K562 (cell line): ENCODE results near the gene BNIP2. TPM values are rescaled to one million over a fixed set of nuclear protein-coding genes. Genes with fewer than 3 reads are reported as not detected.

Experiments
- ATAC-seq: fragments of 200-7000 bp; cut with Tn5 transposase; 3 replicates; pipeline ENCODE4 v1.9.1; 2020; ENCODE audit warnings: moderate library complexity
- BruUV-seq: library from RNA; stranded (reverse); fragments of 400-500 nt; replicated peaks from 2 replicates; lab custom pipeline; 2021; lab: Mats Ljungman, UMichigan
- CTCF ChIA-PET: fragments of 300-600 bp; formaldehyde crosslinking; extraction: SDS; loops from one replicate; lab custom pipeline; 2021; ENCODE audit warnings: low intra/inter-chr PET ratio; lab: Yijun Ruan, JAX
- POLR2A ChIA-PET: fragments of 300-600, 350-650 bp; sonication (Branson Sonifier 250); formaldehyde crosslinking; extraction: SDS; loops from one replicate; lab custom pipeline; 2021; ENCODE audit warnings: antibody characterized with exemption, inconsistent platforms; lab: Yijun Ruan, JAX
- DNase-seq, 4 experiments: peaks; one replicate each; pipeline versions ENCODE4 v3.0.0 to v3.0.0-alpha.2; 2011 to 2018; ENCODE audit warnings: low spot score in 3 of 4, mixed read lengths in 3 of 4; ENCODE audit errors: extremely low read depth in 1 of 4
- FAIRE-seq: peaks from 2 replicates; lab custom pipeline; 2011; peaks lifted over from hg19 to GRCh38; lab: Jason Lieb, UNC
- H2AFZ ChIP-seq: 2 replicates; pipeline ENCODE4 v1.6.0; 2011; ENCODE audit warnings: low read depth, low read length, control low read depth, inconsistent platforms
- H3K27ac ChIP-seq: fragments of 200-600 bp; 3 replicates; pipeline ENCODE4 v1.8.0; 2011; ENCODE audit warnings: low read depth, mild to moderate bottlenecking, control low read depth, inconsistent platforms, low read length, moderate library complexity, mixed read lengths; ENCODE audit errors: extremely low read depth
- H3K27me3 ChIP-seq, 2 experiments: fragments of 300-600 bp in 1 of 2; 2 replicates in 1 of 2; 3 replicates in 1 of 2; pipeline versions ENCODE4 v1.6.0 to v1.8.0; 2011; ENCODE audit warnings: inconsistent platforms in 2 of 2, low read length in 2 of 2, mild to moderate bottlenecking in 1 of 2, mixed read lengths in 1 of 2, moderate library complexity in 1 of 2; ENCODE audit not compliant: control insufficient read depth in 2 of 2, insufficient read depth in 2 of 2
- H3K36me3 ChIP-seq: fragments of 300-600 bp; 3 replicates; pipeline ENCODE4 v1.8.0; 2011; ENCODE audit warnings: mild to moderate bottlenecking, low read length, inconsistent platforms; ENCODE audit not compliant: control insufficient read depth, insufficient read depth
- H3K4me1 ChIP-seq, 2 experiments: fragments of 200-600 bp in 1 of 2; replicated peaks in 1 of 2; 2 replicates in 1 of 2; 3 replicates in 1 of 2; pipeline versions ENCODE4 v1.5.1 to v1.8.0; 2011; ENCODE audit warnings: inconsistent platforms in 2 of 2, low read length in 2 of 2, mild to moderate bottlenecking in 1 of 2, mixed read lengths in 1 of 2, moderate library complexity in 1 of 2; ENCODE audit not compliant: control insufficient read depth in 2 of 2, insufficient read depth in 2 of 2
- H3K4me2 ChIP-seq: 2 replicates; pipeline ENCODE4 v1.6.1; 2011; ENCODE audit warnings: low read length, control low read depth, inconsistent platforms, mixed read lengths; ENCODE audit not compliant: insufficient read depth
- H3K4me3 ChIP-seq: fragments of 200-600 bp; sonication (generic), shearing (Covaris generic); 2 replicates; pipeline ENCODE4 v1.5.1; 2016; ENCODE audit warnings: control low read depth, inconsistent platforms
- H3K79me2 ChIP-seq: fragments of 200-600 bp; 3 replicates; pipeline ENCODE4 v1.8.0; 2011; ENCODE audit warnings: low read length, inconsistent platforms; ENCODE audit not compliant: control insufficient read depth, insufficient read depth
- H3K9ac ChIP-seq, 2 experiments: 2 replicates each; pipeline versions ENCODE4 v1.6.0 to v1.6.1; 2011; ENCODE audit warnings: low read depth in 2 of 2, low read length in 2 of 2, control low read depth in 1 of 2, inconsistent platforms in 1 of 2, mild to moderate bottlenecking in 1 of 2, mixed read lengths in 1 of 2; ENCODE audit not compliant: insufficient read depth in 1 of 2
- H3K9me1 ChIP-seq: one replicate; pipeline ENCODE4 v1.6.0; 2011; ENCODE audit warnings: inconsistent platforms, mild to moderate bottlenecking, low read length, moderate library complexity; ENCODE audit not compliant: control insufficient read depth, insufficient read depth
- H3K9me3 ChIP-seq: replicated peaks from 2 replicates; pipeline ENCODE4 v1.5.1; 2011; ENCODE audit warnings: low read depth, low read length, inconsistent platforms; ENCODE audit not compliant: control insufficient read depth, insufficient read depth
- H4K20me1 ChIP-seq: replicated peaks from 2 replicates; pipeline ENCODE4 v1.6.1; 2011; ENCODE audit warnings: low read length, inconsistent platforms, mixed read lengths; ENCODE audit not compliant: control insufficient read depth, insufficient read depth
- CXXC5 ChIP-seq: fragments of 250-450 bp; sonication (Bioruptor Pico); IDR thresholded peaks from 2 replicates; pipeline ENCODE4 v1.8.0; 2022; ENCODE audit warnings: inconsistent platforms, mild to moderate bottlenecking, moderate library complexity
- ETS2 ChIP-seq: IDR thresholded peaks from 2 replicates; pipeline ENCODE4 v1.6.1; 2016; ENCODE audit warnings: borderline replicate concordance, missing genetic modification characterization, mild to moderate bottlenecking, moderate library complexity, missing compliant biosample characterization; ENCODE audit not compliant: poor library complexity, severe bottlenecking
- NEUROD1 ChIP-seq: fragments of 150-350 bp; IDR thresholded peaks from 2 replicates; pipeline ENCODE4 v1.6.1; 2014; ENCODE audit warnings: borderline replicate concordance, low read length, low read depth; ENCODE audit not compliant: partially characterized antibody
- TSC22D4 ChIP-seq: fragments of 450-650 bp; IDR thresholded peaks from 2 replicates; pipeline ENCODE4 v1.6.1; 2016; ENCODE audit warnings: missing genetic modification characterization, missing biosample characterization, control low read depth
- ZZZ3 ChIP-seq: fragments of 450-650 bp; IDR thresholded peaks from 2 replicates; pipeline ENCODE4 v1.6.1; 2016; ENCODE audit warnings: antibody characterized with exemption, mild to moderate bottlenecking, moderate library complexity
- WGBS: fragments of 100-300 bp; shearing (Covaris generic); methylation state at CpG from one replicate; pipeline ENCODE4 v1.1.6; 2016; ENCODE audit warnings: low coverage, mixed read lengths; ENCODE audit not compliant: insufficient coverage; ENCODE audit errors: missing lambda C conversion rate; 5-methylcytosine and 5-hydroxymethylcytosine counted together
- in situ Hi-C: fragments of 300-500 bp; cut with MboI; formaldehyde crosslinking; loops from 4 replicates; pipeline ENCODE4 v1.15.0; 2018; ENCODE audit warnings: inconsistent platforms, mixed read lengths
- intact Hi-C: fragments of 100-400 bp; cut with micrococcal nuclease; formaldehyde crosslinking; loops from 2 replicates; pipeline ENCODE4 v1.14.2; 2022
- polyA plus RNA-seq, 8 experiments: library from polyadenylated mRNA; depleted of rRNA in 4 of 8; stranded (reverse) in 5 of 8; unstranded in 3 of 8; fragments of >200 nt; fragmentation: Nextera tagmentation in 2 of 8; fragmentation: Illumina TruSeq in 1 of 8; extraction: Ambion mirVana in 2 of 8; extraction: Trizol in 1 of 8; gene quantifications; 2 replicates each; pipeline versions ENCODE4 v1.2.1 to v1.2.3, GENCODE V29; 2011 to 2014; ENCODE audit warnings: inconsistent platforms in 1 of 8, missing spikeins in 1 of 8
- total RNA-seq, 7 experiments: library from RNA; depleted of rRNA in 6 of 7; stranded (reverse); fragments of >200 nt in 6 of 7; fragmentation: Illumina TruSeq in 2 of 7; extraction: Trizol in 2 of 7; gene quantifications; 2 replicates each; pipeline versions ENCODE4 v1.2.1 to v1.2.3, GENCODE V29; 2011 to 2021; ENCODE audit warnings: low replicate concordance in 1 of 7
- TF ChIP-seq, protein P1 (sequence below): fragments of 200-800 bp; sonication (Bioruptor generic); IDR thresholded peaks from 2 replicates; pipeline ENCODE4 v1.6.1; 2016; ENCODE audit warnings: missing genetic modification characterization, missing compliant biosample characterization
- TF ChIP-seq, protein P2 (sequence below): sonication (generic); formaldehyde crosslinking; IDR thresholded peaks from 2 replicates; pipeline ENCODE4 v1.8.1; 2023; ENCODE audit warnings: missing genetic modification reagents, mild to moderate bottlenecking, borderline replicate concordance
- TF ChIP-seq, protein P3 (sequence below): fragments of 450-650 bp; IDR thresholded peaks from 2 replicates; pipeline ENCODE4 v1.6.1; 2016; ENCODE audit warnings: missing biosample characterization, missing genetic modification characterization

The BNIP2 gene
- total and polyA plus RNA-seq, 9 of the 15 experiments (the other 6 are each of a cell fraction or from before 2014, with no cell fraction given), result 19.6 to 88.0 (median 52.5) TPM

DNA sequence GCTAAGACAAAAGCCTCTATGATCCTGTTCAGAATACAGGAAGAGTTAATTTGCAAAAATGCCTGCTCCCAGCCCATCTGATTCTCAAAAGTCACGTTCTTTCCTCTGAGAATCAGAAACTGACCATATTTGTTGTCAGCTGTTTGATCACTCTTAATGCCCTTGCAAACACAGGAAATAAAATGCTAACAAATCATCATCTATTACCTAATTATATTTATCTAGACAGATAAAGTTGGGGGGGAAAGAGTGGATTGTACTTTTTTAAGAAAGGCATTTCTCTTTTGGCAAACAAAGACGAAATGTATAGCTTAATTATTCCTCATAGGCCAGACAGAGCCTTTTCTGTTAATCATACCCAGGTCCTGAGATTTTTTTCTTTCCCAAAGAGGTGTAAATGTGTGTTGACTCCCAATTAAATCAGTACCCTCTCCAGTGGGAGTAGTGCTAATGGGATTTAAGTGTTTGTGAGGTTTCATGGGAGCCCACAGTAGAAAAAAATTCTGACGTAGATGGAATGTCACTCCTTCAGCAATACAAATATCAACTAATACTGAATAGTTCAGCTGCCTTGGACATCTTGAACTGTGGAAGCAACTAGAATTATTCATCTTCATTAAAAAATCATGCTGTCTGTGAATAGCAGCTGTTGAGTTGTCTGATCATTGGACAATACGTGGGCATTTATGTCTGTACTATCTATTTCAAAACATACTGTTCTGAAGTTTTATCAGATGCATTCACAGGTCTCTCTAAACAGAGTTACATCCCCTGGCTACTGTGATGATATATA is 22.5 kb upstream of the BNIP2 start:
- Histone ChIP-seq H3K27ac (no peak overlapping the region), H3K4me1 (no peaks in the 10 kb centered on the region), H2AFZ (no peak overlapping the region), H3K4me3 (no peak overlapping the region), H3K27me3 (peaks cover 9 to 11% of the 10 kb centered on the region in 2 experiments; a peak in 4 of 5 replicates), H3K9me3 (no peaks in the 10 kb centered on the region), H3K9ac (no peak overlapping the region), H3K36me3 (no peaks in the 10 kb centered on the region), H3K4me2 (no peak overlapping the region), H3K79me2 (no peaks in the 10 kb centered on the region), H4K20me1 (no peaks in the 10 kb centered on the region; the same call in 1 of the 2 replicates), H3K9me1 (no peaks in the 10 kb centered on the region)
- in situ Hi-C loops, result loop anchor here (10.0 kb wide), 2 partner anchors 473 to 603 kb away; no protein-coding TSS in a partner anchor
- FAIRE-seq, result no peak
- no peak for ATAC-seq
- POLR2A ChIA-PET, result interaction anchor here (0.6 to 1.5 kb wide), 4 partner anchors 14 to 785 kb away, joined by 3 to 4 read pairs (median 3); partner anchors contain the start of gene BNIP2
- CTCF ChIA-PET, result interaction anchor here (0.5 kb wide), 1 partner anchor 630 kb away, joined by 3 read pairs; no protein-coding TSS in a partner anchor
- no TSS peak for BruUV-seq
- no peak for DNase-seq
- WGBS, result 0% methylated on average over 4 of the region's 4 CpGs
- intact Hi-C loops, result no loop called here
- TF ChIP-seq, protein P1, sequence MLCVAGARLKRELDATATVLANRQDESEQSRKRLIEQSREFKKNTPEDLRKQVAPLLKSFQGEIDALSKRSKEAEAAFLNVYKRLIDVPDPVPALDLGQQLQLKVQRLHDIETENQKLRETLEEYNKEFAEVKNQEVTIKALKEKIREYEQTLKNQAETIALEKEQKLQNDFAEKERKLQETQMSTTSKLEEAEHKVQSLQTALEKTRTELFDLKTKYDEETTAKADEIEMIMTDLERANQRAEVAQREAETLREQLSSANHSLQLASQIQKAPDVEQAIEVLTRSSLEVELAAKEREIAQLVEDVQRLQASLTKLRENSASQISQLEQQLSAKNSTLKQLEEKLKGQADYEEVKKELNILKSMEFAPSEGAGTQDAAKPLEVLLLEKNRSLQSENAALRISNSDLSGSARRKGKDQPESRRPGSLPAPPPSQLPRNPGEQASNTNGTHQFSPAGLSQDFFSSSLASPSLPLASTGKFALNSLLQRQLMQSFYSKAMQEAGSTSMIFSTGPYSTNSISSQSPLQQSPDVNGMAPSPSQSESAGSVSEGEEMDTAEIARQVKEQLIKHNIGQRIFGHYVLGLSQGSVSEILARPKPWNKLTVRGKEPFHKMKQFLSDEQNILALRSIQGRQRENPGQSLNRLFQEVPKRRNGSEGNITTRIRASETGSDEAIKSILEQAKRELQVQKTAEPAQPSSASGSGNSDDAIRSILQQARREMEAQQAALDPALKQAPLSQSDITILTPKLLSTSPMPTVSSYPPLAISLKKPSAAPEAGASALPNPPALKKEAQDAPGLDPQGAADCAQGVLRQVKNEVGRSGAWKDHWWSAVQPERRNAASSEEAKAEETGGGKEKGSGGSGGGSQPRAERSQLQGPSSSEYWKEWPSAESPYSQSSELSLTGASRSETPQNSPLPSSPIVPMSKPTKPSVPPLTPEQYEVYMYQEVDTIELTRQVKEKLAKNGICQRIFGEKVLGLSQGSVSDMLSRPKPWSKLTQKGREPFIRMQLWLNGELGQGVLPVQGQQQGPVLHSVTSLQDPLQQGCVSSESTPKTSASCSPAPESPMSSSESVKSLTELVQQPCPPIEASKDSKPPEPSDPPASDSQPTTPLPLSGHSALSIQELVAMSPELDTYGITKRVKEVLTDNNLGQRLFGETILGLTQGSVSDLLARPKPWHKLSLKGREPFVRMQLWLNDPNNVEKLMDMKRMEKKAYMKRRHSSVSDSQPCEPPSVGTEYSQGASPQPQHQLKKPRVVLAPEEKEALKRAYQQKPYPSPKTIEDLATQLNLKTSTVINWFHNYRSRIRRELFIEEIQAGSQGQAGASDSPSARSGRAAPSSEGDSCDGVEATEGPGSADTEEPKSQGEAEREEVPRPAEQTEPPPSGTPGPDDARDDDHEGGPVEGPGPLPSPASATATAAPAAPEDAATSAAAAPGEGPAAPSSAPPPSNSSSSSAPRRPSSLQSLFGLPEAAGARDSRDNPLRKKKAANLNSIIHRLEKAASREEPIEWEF (CRISPR knock-in tag), result no peak
- TF ChIP-seq ZZZ3 (no peak), TSC22D4 (tag) (no peak), ETS2 (tag) (no peak), NEUROD1 (no peak), CXXC5 (CRISPR knock-in tag) (no peak)
- TF ChIP-seq, protein P2, sequence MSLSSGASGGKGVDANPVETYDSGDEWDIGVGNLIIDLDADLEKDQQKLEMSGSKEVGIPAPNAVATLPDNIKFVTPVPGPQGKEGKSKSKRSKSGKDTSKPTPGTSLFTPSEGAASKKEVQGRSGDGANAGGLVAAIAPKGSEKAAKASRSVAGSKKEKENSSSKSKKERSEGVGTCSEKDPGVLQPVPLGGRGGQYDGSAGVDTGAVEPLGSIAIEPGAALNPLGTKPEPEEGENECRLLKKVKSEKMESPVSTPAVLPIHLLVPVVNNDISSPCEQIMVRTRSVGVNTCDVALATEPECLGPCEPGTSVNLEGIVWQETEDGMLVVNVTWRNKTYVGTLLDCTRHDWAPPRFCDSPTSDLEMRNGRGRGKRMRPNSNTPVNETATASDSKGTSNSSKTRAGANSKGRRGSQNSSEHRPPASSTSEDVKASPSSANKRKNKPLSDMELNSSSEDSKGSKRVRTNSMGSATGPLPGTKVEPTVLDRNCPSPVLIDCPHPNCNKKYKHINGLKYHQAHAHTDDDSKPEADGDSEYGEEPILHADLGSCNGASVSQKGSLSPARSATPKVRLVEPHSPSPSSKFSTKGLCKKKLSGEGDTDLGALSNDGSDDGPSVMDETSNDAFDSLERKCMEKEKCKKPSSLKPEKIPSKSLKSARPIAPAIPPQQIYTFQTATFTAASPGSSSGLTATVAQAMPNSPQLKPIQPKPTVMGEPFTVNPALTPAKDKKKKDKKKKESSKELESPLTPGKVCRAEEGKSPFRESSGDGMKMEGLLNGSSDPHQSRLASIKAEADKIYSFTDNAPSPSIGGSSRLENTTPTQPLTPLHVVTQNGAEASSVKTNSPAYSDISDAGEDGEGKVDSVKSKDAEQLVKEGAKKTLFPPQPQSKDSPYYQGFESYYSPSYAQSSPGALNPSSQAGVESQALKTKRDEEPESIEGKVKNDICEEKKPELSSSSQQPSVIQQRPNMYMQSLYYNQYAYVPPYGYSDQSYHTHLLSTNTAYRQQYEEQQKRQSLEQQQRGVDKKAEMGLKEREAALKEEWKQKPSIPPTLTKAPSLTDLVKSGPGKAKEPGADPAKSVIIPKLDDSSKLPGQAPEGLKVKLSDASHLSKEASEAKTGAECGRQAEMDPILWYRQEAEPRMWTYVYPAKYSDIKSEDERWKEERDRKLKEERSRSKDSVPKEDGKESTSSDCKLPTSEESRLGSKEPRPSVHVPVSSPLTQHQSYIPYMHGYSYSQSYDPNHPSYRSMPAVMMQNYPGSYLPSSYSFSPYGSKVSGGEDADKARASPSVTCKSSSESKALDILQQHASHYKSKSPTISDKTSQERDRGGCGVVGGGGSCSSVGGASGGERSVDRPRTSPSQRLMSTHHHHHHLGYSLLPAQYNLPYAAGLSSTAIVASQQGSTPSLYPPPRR (CRISPR knock-in tag), result no peak
- TF ChIP-seq, protein P3, sequence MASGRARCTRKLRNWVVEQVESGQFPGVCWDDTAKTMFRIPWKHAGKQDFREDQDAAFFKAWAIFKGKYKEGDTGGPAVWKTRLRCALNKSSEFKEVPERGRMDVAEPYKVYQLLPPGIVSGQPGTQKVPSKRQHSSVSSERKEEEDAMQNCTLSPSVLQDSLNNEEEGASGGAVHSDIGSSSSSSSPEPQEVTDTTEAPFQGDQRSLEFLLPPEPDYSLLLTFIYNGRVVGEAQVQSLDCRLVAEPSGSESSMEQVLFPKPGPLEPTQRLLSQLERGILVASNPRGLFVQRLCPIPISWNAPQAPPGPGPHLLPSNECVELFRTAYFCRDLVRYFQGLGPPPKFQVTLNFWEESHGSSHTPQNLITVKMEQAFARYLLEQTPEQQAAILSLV (tag), result no peak
